Epithelial cell of prostate (primary cell): ENCODE measurements around the gene IQGAP3.

ENCODE experiments used
- DNase-seq: peaks from one replicate; pipeline ENCODE4 v3.0.0-alpha.2; 2011; ENCODE audit warnings: low read depth, low spot score
- H3K27ac ChIP-seq: fragments of 450-650 bp; 2 replicates; pipeline ENCODE4 v1.5.1; 2017; ENCODE audit warnings: mild to moderate bottlenecking

IQGAP3 gene

GRCh38 chr1:156549390-156549789 is 23.0 kb downstream of the IQGAP3 start:
- no peak overlapping the region for H3K27ac ChIP-seq
- no peak for DNase-seq

GRCh38 chr1:156547982-156548381 is 24.4 kb downstream of the IQGAP3 start:
- H3K27ac ChIP-seq, result no peak overlapping the region
- no peak for DNase-seq

- no peak overlapping the region for H3K27ac ChIP-seq
- DNase-seq, result no peak
These were observed 24.9 kb downstream of the IQGAP3 start for GRCh38 chr1:156547434-156547833.

GRCh38 chr1:156546267-156546666 is 26.1 kb downstream of the IQGAP3 start:
- no peak for DNase-seq
- no peak overlapping the region for H3K27ac ChIP-seq

GRCh38 chr1:156544592-156545102 is 27.7 kb downstream of the IQGAP3 start:
- DNase-seq, result no peak
- H3K27ac ChIP-seq, result no peak overlapping the region

GRCh38 chr1:156543066-156543465 is 29.3 kb downstream of the IQGAP3 start:
- H3K27ac ChIP-seq, result no peak overlapping the region
- no peak for DNase-seq

- no peak for DNase-seq
- no peak overlapping the region for H3K27ac ChIP-seq
These were observed 31.4 kb downstream of the IQGAP3 start for GRCh38 chr1:156540955-156541354.

GRCh38 chr1:156539818-156540355 is 32.5 kb downstream of the IQGAP3 start:
- no peak overlapping the region for H3K27ac ChIP-seq
- no peak for DNase-seq

GRCh38 chr1:156538711-156539440 is 33.5 kb downstream of the IQGAP3 start:
- DNase-seq, result no peak
- no peak overlapping the region for H3K27ac ChIP-seq

GRCh38 chr1:156537027-156537426 is 35.3 kb downstream of the IQGAP3 start:
- no peak for DNase-seq
- no peak overlapping the region for H3K27ac ChIP-seq

GRCh38 chr1:156534424-156535060 is 37.8 kb downstream of the IQGAP3 start:
- no peak for DNase-seq
- H3K27ac ChIP-seq, result no peak overlapping the region

- no peak for DNase-seq
- H3K27ac ChIP-seq, result no peak overlapping the region
These were observed 38.7 kb downstream of the IQGAP3 start for GRCh38 chr1:156533568-156534220.

- DNase-seq, result no peak
- no peak overlapping the region for H3K27ac ChIP-seq
These were observed 40.0 kb downstream of the IQGAP3 start for GRCh38 chr1:156532374-156532773.

- H3K27ac ChIP-seq, result no peak overlapping the region
- no peak for DNase-seq
These were observed 42.4 kb downstream of the IQGAP3 start for GRCh38 chr1:156530006-156530405.

- DNase-seq, result no peak
- H3K27ac ChIP-seq, result no peak overlapping the region
These were observed 43.4 kb downstream of the IQGAP3 start for GRCh38 chr1:156528875-156529425.

- DNase-seq, result no peak
- H3K27ac ChIP-seq, result no peak overlapping the region
These were observed 44.1 kb downstream of the IQGAP3 start for GRCh38 chr1:156528231-156528630.

- DNase-seq, result no peak
- H3K27ac ChIP-seq, result no peak overlapping the region
These were observed 44.8 kb downstream of the IQGAP3 start for GRCh38 chr1:156527584-156527983.

- no peak overlapping the region for H3K27ac ChIP-seq
- no peak for DNase-seq
These were observed 46.4 kb downstream of the IQGAP3 start for GRCh38 chr1:156525856-156526489.

GRCh38 chr1:156525071-156525501 is 47.3 kb downstream of the IQGAP3 start:
- H3K27ac ChIP-seq, result no peak overlapping the region
- DNase-seq, result no peak

- H3K27ac ChIP-seq, result no peak overlapping the region
- DNase-seq, result no peak
These were observed 47.9 kb downstream of the IQGAP3 start for GRCh38 chr1:156524481-156524869.
